Activated CD8-positive, alpha-beta memory T cell treated with anti-CD3 and anti-CD28 coated beads for 1 hour (primary cell): ENCODE data around the gene PC.

Source experiments
- DNase-seq, 2 donors: peaks; one replicate each; pipeline ENCODE4 v3.0.0-alpha.2; 2020; ENCODE audit warnings: low read depth in 1 of 2; ENCODE audit errors: extremely low read depth in 1 of 2

PC gene

DNA sequence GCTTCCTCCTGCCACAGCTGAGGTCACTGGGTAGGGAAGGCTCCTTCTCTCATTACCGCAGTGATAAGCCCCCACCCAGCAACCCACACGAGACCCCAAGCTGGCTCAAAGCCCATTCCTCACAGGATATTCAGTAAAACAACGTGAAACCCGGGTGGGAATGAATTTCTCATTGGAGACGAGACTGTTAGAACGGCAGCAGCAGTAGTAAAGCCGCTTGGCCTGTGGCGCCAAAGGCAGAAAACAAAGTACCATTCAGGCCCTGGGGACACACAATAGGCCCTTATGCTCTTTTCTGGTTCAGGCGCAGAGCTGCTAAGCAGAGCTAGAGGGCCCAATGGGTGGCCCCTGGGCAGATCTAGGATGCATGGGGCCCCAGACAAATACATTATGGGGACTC lies 45.3 kb downstream of the PC start:
- DNase-seq = no peak

DNA sequence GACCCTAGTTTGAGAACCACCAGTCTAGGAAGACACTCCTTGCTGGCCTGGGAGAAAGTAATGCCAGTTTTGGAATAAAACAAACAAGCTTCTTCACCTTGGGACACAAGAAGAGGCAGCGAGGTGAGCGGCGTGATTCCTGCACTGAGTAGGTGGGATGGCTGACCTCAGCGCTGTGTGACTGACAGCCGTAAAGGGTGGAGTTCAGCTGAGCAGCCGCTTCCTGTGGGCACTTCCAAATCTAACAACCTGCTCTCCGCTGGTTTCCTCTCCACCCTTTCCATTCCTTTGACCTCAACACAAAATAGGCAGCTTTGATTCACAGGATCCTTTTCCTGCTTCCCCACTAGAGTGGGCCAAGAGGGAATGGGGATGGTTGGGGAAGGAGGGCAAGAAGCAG lies 45.8 kb downstream of the PC start:
- DNase-seq = no peak

GRCh38 chr11:66910669-66911068 lies 47.5 kb downstream of the PC start:
- no peak for DNase-seq

- no peak for DNase-seq
These were observed 48.2 kb downstream of the PC start for GRCh38 chr11:66910016-66910415.

- no peak for DNase-seq
These were observed 49.0 kb downstream of the PC start for GRCh38 chr11:66909181-66909580.

- no peak for DNase-seq
These were observed 50.2 kb downstream of the PC start for GRCh38 chr11:66907751-66908630.

- no peak for DNase-seq
These were observed 52.0 kb downstream of the PC start for GRCh38 chr11:66906061-66906733.

DNA sequence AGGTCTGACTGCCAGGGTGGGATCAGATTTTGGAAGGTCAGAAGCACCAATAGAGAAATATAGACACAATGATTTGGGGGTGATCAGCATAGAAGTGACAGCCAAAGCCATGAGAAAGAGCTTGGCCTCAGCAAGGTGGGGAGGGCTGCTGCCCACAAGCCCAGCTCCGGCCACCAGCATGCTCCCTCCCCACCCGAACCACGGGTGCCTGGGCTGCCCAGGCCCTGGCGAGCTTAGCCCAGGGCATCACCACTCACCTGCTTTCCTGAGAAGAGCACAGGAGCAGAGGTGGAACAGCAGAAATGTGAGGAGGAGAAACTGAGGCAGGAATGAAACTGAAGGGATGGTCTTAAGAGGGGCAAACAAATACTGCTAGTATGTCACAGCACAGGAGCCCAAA lies 52.6 kb downstream of the PC start:
- DNase-seq = no peak

- no peak for DNase-seq
These were observed 53.1 kb downstream of the PC start for GRCh38 chr11:66904981-66905521.

DNA sequence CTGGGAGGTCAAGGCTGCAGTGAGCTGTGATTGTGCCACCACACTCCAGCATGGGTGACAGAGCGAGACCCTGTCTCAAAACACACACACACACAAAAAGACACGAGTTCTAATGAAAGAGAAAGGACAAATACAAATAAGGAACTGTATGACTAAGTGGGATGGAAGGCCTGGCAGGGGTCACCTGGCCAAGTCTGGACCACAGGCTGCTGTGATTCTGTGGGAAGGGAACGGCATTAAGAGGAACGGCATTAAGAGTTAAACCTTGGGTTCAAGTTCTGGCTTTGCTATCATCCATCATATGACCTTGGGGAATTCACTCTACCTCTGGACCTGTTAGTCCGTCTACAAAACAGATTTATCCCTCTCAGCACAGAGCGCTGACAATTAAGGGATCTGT lies 53.6 kb downstream of the PC start:
- DNase-seq = no peak

DNA sequence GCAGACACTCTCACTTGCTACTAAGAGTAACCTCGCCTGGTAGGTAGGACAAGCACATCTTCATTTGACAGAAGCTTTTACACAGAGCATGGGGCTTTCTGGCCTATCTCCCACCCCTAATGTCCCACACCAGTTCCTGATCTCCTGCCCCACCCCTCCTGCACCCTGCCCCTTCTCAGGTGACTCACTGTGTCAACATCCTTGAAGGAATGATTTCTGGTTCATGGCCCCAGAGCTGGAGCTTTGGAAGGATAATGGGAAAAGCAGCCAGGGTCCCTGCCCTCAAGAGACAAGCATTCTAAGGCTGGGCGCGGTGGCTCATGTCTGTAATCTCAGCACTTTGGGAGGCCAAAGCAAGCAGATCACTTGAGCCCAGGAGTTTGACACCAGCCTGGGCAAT lies 54.1 kb downstream of the PC start:
- no peak for DNase-seq

DNA sequence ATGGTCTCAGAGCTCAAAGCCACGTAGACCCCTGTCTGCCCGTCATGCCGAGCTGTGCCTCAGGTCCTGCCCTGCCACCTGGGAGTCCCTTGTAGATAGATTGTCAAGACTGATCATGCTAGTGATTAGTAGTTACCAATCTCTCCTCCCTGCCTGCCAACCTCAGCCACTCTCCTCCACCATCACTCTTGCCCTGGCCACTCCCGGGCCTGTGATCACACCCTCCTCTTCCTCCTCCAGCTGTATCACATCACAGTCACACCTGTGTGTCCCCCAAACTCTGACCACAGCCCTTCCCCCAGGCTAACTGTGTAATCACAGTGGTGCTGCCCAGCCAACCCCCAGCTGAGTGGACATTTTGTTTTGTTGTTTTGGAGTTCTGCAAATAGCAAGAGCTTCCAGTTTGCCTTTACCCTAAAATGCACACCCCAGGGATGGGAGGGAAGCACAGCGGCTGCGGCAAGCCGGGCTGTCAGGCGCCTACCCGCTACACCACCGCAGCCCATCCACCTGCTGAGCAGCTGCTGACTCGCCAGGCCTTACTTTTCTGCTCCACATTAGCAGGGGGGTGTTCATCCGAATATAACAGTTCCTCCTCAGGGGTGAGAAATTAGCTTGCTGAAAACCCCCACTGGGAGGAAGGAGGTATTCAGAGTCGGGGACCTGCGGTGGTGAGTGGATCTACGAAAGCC lies 55.6 kb downstream of the PC start:
- DNase-seq = no peak

DNA sequence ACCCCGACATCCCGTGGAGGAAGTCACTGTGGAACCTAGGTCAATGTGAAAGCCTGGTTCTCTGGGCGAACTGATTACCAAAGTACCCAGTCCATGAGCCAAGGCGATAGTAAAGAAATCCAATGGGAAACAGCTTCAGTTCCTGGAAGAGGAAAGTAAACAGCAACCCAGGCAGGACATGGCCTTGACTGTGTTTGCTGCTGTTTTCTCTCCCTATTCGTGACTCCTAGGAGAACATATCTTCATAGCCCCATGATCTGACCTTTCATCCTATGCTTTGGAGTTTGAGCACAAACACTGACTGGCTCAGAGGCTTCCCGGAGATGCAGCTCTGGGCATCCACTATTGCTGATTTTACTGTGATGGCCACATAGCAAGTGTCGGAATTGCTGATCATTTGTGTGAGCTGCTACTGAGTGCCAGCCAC lies 56.2 kb downstream of the PC start:
- no peak for DNase-seq

DNA sequence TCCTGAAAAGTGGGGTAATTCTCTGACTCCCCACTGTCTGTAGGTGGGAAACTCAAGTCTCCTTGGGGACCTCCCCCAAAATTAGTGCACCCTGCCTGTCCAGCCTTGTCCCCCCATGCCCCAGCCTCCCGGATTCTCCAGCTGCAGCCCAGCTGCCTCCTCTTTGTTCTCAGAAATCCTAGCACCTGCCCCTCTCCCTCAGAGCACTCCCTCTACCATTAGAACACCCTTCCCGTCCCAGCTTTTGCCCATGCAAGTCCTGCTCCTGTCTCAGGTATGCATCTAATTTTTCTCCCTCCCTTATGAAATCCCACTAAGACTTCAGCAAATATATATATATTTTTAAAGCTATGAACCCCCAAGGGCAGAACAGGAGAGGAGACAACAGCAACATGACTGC lies 64.0 kb downstream of the PC start:
- DNase-seq = no peak

DNA sequence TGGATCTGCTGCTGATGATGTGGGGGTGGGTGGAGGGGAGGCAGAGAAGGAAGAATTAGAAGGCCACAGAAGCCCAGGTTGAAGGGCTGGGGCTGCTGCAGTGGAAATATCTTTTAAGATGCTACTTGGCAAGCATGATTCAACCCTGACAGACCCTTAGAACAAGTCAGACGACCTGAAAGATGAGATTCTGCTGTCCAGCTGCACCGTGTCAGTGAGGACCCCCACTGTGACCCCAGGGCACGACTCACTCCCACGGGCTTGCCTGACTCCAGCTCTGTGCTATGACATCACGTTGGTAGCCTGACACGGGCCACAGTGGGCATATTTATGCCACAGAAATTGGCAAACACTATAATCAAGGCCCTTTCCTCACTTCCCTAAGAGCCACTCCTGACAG lies 65.3 kb downstream of the PC start:
- DNase-seq = no peak

- DNase-seq = no peak
These were observed 66.1 kb downstream of the PC start for GRCh38 chr11:66891851-66892660.

DNA sequence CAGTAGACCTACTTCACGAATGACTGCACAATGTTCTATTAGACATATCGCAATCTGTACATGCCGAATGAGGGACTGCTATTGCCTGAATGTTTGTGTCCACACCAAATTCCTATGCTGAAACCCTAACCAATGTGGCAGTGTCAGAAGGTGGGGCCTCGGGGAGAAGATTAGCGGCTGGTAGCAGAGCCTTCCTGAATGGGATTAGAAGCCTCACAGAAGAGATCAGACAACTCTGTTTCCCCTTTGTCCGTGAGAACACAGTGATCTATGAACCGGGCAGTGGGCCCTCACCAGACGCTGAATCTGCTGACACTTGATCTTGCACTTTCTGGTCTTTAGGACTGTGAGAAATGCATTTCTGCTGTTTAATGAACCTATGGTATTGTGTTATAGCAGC lies 68.2 kb downstream of the PC start:
- no peak for DNase-seq

DNA sequence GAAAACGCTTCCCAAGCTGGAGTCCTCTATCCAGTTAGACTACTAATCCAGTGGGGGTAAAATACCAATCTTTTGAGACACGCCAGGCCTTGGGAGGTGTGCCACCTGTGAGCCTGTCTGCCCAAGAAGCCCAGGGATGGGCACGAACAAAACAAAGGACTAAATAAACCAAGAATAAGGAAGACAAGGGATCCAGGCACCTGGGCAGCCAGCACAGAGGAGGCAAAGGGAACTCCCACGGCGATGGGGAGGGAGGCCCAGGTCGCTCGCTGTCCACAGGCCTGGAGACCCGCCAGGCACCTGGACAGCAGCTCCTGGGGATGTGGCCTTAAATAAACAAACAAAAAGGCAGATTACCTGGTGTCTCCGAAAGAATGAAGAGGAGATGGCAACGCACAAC lies 69.9 kb downstream of the PC start:
- DNase-seq = no peak

DNA sequence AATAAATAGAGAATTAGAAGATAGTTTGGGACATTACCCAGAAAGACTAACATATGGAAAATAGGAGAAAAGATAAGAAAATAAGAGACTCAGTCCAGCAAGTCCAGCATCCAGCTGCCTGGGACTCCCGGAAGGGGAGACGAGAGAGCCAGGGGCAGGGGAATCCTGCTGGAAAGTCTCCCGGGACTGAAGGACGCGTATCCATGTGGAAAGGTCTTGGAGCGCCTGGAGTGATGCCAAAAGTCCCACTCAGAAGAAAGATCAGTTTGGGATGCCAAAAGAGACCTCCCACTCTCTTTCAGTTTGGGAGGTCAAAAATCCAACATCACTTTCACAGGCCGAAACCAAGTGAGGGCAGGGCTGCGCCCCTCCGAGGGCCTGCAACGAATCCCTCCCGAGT lies 70.7 kb downstream of the PC start:
- no peak for DNase-seq

- no peak for DNase-seq
These were observed 71.4 kb downstream of the PC start for GRCh38 chr11:66886671-66887221.
